GM18867 (cell line): ENCODE data around the gene GRID1.

Experiments
- ATAC-seq: cut with Tn5 transposase; IDR thresholded peaks from one replicate; pipeline ENCODE4 v1.9.1; 2021; ENCODE audit warnings: mild to moderate bottlenecking, moderate library complexity; ENCODE audit not compliant: unreplicated experiment

The GRID1 gene

DNA sequence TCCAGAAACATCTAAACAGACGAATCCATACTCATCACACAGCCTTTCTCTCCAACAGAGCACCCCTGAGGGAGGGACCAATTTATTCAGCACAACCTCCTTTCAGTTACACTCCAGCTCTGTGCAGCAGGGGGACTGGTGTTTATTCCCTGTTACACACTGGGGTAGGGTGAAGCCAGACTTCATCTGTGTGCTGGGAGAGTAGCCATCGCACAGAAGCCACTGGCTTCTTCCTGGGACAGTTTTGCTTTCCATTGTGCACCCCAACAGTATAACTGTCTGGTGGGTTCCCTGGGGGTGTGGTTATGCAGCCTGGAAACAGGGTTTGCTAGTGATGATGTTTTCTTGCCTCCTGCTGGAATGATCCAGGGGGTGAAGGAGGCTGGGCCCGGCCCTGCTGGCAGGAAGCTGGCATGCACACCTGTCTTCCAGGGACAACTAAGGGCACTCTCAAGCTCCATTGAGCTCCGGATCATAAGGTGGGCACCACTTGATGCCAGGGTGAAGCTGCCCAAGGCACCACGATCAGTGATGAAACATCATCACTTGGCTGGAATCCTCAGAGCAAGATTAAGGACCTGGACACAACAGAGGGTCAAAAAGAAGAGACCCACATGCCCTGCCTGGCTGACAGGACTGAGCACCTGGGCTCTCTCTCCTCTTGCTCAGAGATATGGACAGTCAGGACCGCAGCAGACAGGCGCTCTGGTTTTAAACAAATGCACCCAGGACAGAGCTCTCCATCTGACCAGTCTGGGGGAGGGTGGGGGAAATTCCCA, 293.2 kb downstream of the GRID1 start:
- ATAC-seq: no peak

DNA sequence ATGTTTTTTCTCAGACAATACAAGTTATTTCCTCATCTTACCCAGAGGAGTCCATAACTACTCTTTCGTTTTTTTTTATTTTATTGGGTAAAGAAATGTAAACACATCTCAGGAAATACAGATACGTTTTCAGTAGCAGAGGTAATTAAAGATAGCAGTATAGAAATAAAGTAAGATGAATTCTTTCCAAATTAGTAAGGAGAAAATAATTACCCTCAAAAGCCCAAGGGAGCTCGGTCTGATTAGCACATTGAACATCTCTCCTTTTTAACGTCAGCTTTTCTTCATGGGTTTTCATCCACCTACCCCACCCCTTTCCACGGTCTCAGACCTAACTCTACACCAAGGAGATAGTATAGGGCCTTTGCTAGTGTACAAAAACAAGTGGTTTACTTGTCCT, 294.2 kb downstream of the GRID1 start:
- ATAC-seq: no peak

DNA sequence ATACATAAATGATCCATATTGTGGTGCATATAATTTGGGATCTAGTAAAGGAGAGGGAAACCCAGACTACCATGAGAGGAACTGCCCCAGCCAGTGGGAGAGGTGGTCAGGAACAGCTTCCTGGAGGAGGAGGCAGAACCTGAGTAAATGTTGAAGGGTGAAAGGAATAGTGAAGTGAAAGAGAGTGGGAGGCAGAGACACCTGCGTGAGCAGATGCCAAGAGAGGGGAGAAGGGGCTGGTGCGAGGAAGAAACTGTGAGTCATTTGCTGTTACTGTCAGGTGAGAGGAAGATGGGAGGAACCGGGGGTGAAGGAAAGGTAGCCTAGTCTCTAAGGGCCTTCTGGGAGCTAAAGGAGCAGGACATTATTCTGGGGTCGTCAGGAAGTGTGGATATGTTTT, 294.8 kb downstream of the GRID1 start:
- no peak for ATAC-seq

DNA sequence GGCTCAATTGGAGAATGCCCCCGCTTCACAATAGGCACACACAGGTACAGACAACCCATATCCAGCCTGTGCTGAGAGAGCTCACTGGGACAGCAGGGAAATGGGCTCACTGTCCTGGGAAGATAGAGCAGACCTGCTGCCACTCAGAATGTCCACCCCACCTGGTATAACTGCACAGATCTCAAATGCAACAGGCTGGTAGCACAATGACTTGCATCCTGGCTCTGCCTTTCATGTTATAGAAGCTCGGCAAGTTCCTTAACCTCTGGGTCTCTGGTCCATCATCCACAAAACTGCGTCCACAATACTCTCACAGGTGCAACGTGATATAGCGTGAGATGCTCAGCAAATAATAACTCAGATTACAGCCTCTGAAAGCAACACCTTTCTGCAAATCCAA, 295.4 kb downstream of the GRID1 start:
- ATAC-seq: no peak

DNA sequence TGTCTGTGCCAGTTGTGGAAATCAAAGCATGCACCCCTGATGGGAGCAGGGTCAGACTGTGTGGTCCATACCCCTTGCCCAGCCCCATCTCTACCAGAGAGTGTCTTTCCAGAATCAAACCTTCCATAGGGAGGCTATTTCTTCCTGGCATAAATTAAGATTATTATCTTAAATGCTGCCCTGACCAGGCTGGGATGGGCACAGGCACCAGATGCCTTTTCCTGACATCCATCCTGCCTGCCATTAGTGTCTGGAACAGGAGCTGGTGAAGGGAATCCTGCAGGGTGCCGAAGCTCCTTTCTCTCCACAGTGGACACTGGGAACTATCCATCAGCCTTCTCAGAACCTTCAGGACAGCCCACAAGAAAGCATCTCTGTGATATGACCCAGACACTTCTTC, 296.3 kb downstream of the GRID1 start:
- no peak for ATAC-seq

DNA sequence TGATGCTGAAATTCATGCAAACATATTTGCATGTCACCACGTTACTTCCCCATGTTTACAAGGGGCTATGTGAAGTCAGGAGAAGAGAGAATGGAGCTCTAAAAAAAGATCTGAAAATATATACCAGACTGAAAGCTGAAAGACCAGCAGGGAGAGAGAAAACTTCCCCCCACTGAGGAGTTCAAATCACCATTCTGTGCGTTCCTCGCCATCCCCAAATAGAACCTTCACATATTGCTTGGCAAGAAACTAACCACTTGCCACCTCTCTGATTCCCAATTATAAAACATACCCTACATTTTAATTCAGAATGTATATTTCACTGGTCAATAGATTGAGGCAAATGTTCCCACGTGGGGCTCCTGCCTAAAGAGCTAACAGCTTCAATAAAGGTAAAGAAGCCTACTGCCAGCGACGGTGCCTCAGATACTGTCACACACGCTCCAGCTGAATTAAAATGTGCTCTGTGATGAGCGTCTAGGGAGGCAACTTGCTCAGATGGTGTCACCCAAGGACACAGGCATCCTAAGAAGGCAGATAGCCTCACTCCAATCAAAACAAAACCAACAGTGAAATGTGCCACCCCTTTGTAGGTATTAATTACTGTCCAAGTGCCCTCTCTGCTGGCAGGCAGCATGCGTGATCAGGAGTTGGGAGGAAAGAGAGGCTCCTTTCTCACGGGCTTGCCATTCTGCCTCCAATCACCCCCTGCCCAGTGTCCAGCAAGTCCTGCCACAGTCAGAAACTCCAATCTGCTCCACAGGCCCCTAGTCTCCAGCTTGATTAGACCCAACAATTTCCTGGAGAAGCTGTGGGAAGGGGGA, 298.2 kb downstream of the GRID1 start:
- ATAC-seq: no peak

DNA sequence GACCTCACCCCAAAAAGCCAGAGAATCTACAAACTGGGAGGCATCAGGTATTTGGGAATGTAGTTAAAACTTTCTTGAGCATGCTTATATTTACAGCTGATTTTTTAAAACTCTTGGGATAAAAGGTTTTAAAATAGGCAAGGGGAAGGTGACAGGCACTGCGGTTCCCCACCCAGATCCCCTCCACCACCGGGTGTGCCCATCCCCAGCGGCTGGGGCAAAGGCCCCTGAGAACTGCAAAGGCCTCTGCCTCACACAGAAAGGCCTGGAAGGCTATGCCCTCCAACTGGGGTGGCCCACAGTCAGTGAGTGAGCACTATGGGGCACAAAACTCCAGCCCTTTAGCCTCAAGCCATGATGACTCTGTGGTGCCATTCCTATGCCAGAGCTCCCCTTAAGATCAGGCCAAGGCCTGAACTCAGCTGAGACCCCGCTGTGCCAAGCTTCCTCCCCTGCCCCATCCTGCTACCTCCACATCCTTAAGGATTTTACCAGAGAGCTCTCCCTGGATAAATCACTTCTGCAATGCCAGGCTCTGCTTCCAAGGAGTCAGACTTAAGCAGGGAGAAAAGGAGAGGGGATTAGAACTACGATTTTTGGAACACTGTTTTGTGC, 299.1 kb downstream of the GRID1 start:
- no peak for ATAC-seq

DNA sequence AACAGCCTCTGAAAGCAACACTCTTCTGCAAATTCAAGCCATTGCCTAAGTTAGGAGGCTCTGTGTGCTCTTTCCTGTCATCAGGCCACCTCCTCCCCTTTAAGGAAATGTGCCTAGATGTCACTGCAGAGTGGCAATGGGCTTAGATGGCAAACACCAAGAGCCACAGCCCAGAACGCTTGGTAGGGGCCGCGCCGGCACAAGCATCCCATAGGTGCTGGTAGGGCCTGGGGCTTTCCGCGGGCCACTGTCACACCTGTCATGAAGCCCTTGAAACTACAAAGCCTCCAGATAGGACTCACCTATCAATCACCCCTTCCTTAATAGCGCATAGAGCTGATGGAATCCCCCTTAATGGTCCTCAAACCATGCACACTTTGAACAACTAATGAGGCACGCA, 299.9 kb downstream of the GRID1 start:
- no peak for ATAC-seq

DNA sequence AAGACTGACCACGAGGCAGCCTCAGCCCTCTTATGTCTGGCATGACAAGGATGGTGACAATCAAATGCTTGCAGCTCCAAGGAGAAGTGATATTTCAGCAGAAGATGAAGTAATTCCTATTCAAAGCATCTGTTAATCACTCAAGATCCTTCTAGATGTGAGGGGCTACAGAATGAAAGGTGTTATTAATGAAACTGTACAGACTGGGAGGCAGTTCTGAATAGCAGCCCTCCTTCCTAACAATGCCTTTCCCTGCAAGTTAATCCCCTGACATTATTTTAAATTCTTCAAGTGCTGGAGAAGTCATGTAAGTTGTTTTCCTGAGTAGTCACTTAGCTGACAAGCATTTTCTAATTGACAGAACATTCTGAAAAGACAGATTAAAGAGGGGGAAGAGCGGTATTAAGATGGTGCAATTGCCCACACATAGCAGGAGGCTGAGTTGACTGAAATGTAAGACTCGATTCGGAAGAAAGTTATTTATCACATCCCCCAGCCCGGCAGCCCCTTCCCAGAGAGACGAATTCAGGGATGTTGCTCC, 300.8 kb downstream of the GRID1 start:
- no peak for ATAC-seq

DNA sequence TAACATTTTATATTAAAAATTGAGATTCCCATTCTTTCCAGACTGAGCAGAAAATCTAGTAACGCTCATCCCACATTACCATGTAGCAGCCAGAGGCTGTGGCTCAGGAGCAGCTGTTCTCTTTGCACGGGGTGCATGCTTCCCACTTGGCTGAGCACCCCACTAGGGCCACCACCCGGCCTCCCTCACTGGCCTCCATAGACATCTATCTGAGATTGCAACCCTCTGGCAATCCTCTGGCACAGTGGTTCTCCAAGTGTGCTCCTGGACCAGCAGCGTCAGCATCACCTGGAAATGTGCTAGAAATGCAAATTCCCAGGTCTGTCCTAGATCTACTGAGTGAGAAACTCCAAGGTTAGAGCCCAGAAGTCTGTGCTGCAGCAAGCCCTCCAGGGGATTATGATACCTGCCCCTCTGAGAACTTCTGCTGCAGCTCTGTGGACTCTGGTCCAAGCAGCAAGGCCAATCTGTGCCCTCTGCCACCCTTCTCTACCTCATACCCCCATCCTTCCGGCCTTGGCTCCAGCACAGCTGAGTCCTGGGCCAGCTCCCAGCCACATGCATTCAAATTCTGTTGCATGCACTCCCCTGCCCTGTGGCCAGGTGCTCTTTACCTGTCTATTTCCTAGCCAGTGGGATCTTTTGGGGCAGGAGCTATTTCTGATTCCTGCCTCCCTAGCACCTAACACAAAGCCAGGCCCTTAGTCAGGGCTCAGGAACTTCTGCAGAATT, 301.5 kb downstream of the GRID1 start:
- ATAC-seq: no peak

DNA sequence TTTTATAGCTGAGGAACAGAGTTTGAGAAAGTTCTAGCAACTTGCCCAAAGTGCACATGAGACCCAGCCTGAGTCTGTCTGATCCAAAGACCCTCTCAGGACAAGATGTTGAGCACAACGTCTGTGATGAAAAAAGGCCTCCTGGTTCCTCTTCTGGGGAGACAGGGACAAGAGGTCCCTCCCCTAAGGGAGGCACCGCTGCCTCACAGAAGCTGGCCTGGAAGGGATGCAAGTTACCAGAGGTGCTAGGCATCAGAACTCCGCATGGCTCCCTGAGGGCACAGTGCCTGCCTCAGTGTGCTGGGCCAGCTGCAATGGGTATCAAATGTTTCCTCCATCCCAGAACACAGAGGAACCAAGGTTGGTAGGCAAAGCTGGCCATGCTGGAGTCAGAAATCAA, 302.4 kb downstream of the GRID1 start:
- ATAC-seq: no peak

DNA sequence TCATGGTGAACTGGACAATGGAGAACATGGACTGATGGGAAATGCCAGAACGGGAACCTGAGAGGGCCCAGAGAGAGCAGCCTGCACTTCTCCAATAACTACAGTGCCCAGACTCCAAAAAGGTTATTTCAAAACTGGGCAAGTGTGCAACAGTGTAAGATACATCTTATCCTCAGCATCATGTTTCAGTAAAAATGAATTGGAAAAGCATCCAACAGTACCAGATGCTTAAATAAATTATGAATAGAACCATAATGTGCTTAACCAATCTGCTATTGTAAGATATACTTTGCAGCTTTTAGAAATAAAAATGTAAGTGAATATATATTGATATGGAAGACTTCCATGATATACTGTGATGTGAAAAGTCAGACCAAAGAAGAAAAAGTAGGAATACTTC, 303.3 kb downstream of the GRID1 start:
- no peak for ATAC-seq

DNA sequence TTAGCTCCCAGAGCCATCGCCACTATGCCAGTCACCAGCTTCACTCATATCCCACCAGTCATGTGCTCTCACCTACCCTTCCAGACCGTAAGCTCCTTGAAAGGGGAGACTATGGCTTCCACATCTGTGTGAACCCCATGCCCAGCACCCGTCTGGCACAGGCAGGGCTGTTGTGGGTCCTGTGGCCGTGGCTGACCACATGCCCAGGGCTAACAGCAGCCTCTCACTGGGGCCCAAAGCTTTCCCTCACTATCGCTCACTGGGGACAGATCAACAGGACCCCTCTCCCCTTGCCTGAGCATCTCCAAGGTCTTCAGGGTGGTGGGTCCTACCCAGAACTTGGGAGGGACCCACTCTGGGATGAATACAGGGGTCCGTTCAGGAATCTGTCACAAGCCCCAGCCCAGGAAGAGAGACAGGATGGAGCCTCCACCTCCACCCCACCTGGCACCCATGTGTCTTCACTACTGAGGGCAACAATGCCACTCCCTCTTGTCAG, 303.9 kb downstream of the GRID1 start:
- no peak for ATAC-seq

DNA sequence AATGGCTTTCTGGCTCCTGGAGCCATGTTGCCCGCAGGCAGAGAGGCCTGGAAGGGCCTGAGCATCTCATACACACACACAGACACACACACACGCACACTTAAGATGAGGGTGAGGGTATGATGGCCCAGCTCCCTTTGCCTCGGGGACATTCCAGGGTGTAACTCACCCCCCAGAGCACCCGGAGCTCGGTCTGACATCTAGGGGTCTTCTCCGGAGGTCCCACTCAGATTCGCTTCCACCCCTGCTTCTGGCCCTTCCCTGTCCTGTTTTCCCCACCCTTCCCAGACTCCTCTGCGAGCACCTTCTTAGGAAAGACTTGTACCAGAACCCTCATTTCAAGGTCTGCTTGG, 304.4 kb downstream of the GRID1 start:
- ATAC-seq: no peak

DNA sequence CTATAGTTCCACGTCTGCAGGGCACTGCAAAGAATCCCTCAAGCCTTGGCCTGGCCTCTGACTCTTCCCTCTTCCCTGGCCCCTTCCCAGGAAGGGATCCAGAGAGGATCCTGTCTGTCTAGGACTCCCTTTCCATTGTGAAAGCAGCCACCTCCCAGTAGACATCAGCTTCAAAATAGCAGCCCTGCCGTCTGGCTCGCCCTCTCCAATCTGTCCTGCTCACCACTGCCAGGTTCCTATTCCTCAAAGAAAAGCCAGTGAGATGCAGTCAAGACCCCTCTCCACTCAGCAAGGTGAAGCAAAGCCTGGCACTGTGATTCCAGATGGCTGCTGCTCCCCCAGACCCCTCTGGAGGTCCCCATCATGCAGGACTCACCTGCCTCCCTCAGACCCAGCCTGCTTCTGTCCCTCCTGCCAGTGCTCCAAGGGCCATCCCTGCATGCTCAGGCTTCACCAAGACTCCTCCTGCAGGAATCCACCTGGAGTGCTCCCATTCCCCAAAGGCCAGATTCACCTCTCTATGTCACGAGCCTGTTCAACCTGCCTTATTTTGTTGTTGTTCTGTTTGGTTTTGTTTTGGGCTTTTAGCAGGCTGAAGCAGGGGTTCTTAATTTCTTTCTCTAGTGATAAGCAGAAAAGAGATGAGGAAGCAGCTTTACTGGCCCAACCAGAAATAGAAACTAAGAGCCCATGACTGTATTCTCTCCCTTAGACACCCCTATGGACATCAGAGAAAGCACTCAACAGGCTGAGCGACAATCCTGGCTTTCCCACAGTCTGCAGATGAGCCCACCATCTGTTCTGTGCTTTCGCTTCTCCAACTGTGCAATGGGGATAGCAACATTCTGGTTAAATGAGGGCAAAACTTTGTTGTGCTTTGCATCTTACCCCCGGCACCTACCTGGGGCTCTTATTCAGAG, 305.1 kb downstream of the GRID1 start:
- ATAC-seq: no peak

DNA sequence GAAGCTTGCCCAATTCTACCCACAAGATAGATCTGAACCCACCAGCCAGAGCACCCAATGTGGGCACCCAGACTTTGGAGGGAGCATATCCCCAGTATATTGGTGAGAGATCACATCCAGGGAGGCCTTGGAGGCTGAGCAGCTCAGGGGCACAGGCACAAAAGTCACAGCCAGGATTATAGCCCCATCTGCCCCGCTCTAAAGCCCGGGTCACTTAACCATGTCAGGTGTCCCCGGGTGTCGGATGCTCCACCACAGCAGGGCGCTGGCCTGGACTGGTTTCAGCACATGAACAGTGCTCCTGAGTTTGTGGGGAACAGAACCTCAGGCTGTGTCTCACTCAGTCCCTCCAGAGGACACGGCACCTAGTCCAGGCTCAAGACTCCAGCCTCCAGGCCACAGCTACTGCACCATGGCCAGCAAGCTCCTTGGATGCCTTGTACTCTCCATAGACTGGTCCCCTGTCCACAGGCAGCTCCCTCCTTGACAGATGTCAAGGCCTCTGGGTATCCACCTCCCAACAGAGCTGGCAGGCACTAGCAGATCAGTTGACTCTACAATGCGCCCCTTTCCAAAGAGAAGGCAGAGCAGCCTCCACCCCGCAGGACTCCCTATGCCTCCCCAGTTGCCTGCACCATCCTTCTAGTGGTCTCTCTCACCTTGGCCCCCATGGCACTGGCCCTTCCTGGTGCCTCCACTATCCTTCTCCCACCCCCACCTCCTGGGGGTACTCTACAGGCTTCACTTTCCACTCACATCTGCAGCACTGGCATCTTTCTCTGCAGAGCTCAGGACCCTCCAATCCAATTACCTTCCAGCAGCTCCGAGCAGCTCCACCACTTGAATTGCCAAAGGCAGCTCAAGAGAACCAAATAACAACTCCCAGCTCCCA, 306.0 kb downstream of the GRID1 start:
- ATAC-seq: no peak

DNA sequence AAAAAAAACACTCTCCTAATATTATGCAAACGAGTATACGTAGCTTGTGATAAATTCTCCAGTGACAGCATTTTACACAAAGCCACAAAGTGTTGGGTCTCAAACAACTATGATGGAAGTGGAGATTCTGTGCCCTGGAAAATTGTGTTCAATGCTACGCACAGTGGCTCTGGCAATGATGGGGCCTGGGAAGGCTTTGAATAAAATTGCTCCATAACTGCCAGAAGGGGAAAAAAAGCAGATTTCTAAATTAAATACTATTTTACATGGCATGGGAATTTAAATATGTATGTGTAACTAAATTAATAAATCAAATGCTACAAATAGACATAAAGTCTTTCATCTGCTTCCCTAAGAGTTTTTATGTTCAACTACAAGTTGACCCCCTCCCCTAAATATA, 306.7 kb downstream of the GRID1 start:
- ATAC-seq: no peak

DNA sequence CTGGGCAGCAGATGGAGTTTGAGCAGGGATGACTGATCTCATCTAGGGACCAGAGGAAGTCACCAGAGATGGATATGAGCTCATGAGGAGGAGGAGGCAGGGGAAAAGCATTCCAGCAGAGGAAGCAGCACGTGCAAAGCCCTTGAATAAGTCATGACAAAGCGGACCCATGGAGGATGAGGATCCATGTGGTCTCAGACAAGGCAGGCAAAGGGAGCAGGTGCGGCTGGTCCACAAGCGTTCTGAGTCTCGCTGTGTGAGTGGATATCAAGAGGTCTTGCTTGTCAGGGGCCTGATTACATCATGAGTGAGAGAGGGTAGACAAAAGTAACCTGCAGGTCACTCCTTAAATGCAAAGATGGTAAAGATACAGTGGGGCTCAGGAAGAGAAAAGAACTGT, 307.6 kb downstream of the GRID1 start:
- ATAC-seq: no peak

DNA sequence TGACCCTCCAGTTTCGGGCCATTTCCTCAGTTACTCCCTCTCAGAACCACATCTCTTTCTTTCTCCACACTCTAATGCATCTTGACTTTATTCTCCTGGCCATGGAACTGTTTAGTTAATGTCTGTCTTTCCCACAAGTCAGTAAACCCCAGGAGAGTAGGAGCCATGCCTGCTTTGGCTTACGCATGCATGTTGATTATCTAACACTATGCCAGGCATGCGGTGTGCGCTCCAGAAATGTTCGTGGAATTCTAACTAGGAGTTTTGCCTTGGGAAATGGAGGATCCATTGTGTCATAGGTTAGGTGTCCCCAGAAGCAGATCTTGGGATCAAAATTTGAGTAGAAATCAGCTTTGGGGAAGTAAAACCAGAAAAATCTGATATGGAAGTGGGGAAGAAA, 308.9 kb downstream of the GRID1 start:
- ATAC-seq: no peak
